ENCODE results near the gene PRIMA1.

Gene PRIMA1

GRCh38 chr14:93712079-93712837 is 76.0 kb downstream of the PRIMA1 start:
- no peak for DNase-seq
- Histone ChIP-seq H4K8ac (ENCODE audit: low read length) (no peak overlapping the region), H3K4me2 (ENCODE audit: low read length, poor library complexity, severe bottlenecking) (no peak overlapping the region), H3K9me3 (ENCODE audit: control insufficient read depth, low read length) (no peaks in the 10 kb centered on the region), H3K36me3 (ENCODE audit: control insufficient read depth in 1 of 2, insufficient read depth in 2 of 2, low read depth in 1 of 2, low read length in 2 of 2) (no peaks in the 10 kb centered on the region), H2AFZ (ENCODE audit: low read depth, low read length) (no peak overlapping the region), H2BK12ac (ENCODE audit: low read length in 2 of 2) (no peak overlapping the region), H3K4ac (ENCODE audit: low read depth in 1 of 2, low read length in 2 of 2) (no peak overlapping the region), H2AK5ac (ENCODE audit: low read length, severe bottlenecking) (no peak overlapping the region), H3K9ac (ENCODE audit: low read length) (no peak overlapping the region), H2BK5ac (ENCODE audit: low read depth, low read length, poor library complexity, severe bottlenecking) (no peak overlapping the region), H2BK120ac (ENCODE audit: low read depth, low read length) (no peak overlapping the region), H3K4me1 (ENCODE audit: control insufficient read depth, insufficient read depth, low read depth, low read length) (no peaks in the 10 kb centered on the region), H3K14ac (ENCODE audit: low read length in 2 of 2) (no peak overlapping the region), H3K27me3 (ENCODE audit: control insufficient read depth in 1 of 2, insufficient read depth in 1 of 2, low read length in 2 of 2) (peaks cover 0 to 9% of the 10 kb centered on the region in 2 experiments), H3K4me3 (ENCODE audit: insufficient read depth in 1 of 2, low read depth in 1 of 2, low read length in 2 of 2) (no peak overlapping the region), H4K91ac (ENCODE audit: low read length) (no peak overlapping the region), H3K23ac (ENCODE audit: low read length in 2 of 2) (no peak overlapping the region), H3K18ac (ENCODE audit: low read depth in 1 of 2, low read length in 2 of 2) (no peak overlapping the region), H3K79me1 (replicated peaks; ENCODE audit: low read length, poor library complexity, severe bottlenecking) (no peaks in the 10 kb centered on the region), H3K27ac (ENCODE audit: low read length, poor library complexity, severe bottlenecking) (no peak overlapping the region), H2BK15ac (ENCODE audit: low read depth, poor library complexity, severe bottlenecking) (no peak overlapping the region)
- 70% methylated on average over 9 of the region's 9 CpGs for WGBS

GRCh38 chr14:93709249-93709648 is 79.0 kb downstream of the PRIMA1 start:
- H4K91ac ChIP-seq (ENCODE audit: low read length): no peak overlapping the region
- no peaks in the 10 kb centered on the region for H3K9me3 ChIP-seq (ENCODE audit: control insufficient read depth, low read length)
- H3K4me1 ChIP-seq (ENCODE audit: control insufficient read depth, insufficient read depth, low read depth, low read length): no peaks in the 10 kb centered on the region
- H2AFZ ChIP-seq (ENCODE audit: low read depth, low read length): no peak overlapping the region
- H2BK15ac ChIP-seq (ENCODE audit: low read depth, poor library complexity, severe bottlenecking): no peak overlapping the region
- H3K9ac ChIP-seq (ENCODE audit: low read length): no peak overlapping the region
- no peak overlapping the region for H2AK5ac ChIP-seq (ENCODE audit: low read length, severe bottlenecking)
- 79% methylated on average over 4 of the region's 4 CpGs for WGBS
- H2BK120ac ChIP-seq (ENCODE audit: low read depth, low read length): no peak overlapping the region
- H3K18ac ChIP-seq (ENCODE audit: low read depth in 1 of 2, low read length in 2 of 2): no peak overlapping the region
- no peak for DNase-seq
- H3K36me3 ChIP-seq (ENCODE audit: control insufficient read depth in 1 of 2, insufficient read depth in 2 of 2, low read depth in 1 of 2, low read length in 2 of 2): no peaks in the 10 kb centered on the region
- no peak overlapping the region for H3K4me2 ChIP-seq (ENCODE audit: low read length, poor library complexity, severe bottlenecking)
- no peaks in the 10 kb centered on the region for H3K27me3 ChIP-seq (ENCODE audit: control insufficient read depth in 1 of 2, insufficient read depth in 1 of 2, low read length in 2 of 2)
- no peak overlapping the region for H2BK5ac ChIP-seq (ENCODE audit: low read depth, low read length, poor library complexity, severe bottlenecking)
- H3K4ac ChIP-seq (ENCODE audit: low read depth in 1 of 2, low read length in 2 of 2): no peak overlapping the region
- no peak overlapping the region for H3K27ac ChIP-seq (ENCODE audit: low read length, poor library complexity, severe bottlenecking)
- H4K8ac ChIP-seq (ENCODE audit: low read length): no peak overlapping the region
- no peaks in the 10 kb centered on the region for H3K79me1 ChIP-seq (replicated peaks; ENCODE audit: low read length, poor library complexity, severe bottlenecking)
- H3K4me3 ChIP-seq (ENCODE audit: insufficient read depth in 1 of 2, low read depth in 1 of 2, low read length in 2 of 2): no peak overlapping the region
- H2BK12ac ChIP-seq (ENCODE audit: low read length in 2 of 2): no peak overlapping the region
- H3K14ac ChIP-seq (ENCODE audit: low read length in 2 of 2): no peak overlapping the region
- H3K23ac ChIP-seq (ENCODE audit: low read length in 2 of 2): no peak overlapping the region

GRCh38 chr14:93708800-93709199 is 79.5 kb downstream of the PRIMA1 start:
- no peak for DNase-seq
- H3K36me3 ChIP-seq (ENCODE audit: control insufficient read depth in 1 of 2, insufficient read depth in 2 of 2, low read depth in 1 of 2, low read length in 2 of 2): no peaks in the 10 kb centered on the region
- WGBS: 57% methylated on average over 4 of the region's 5 CpGs

GRCh38 chr14:93708311-93708734 is 80.0 kb downstream of the PRIMA1 start:
- Histone ChIP-seq H3K9me3 (ENCODE audit: control insufficient read depth, low read length) (no peaks in the 10 kb centered on the region), H4K91ac (ENCODE audit: low read length) (no peak overlapping the region), H3K9ac (ENCODE audit: low read length) (no peak overlapping the region), H3K4me3 (ENCODE audit: insufficient read depth in 1 of 2, low read depth in 1 of 2, low read length in 2 of 2) (no peak overlapping the region), H3K4me2 (ENCODE audit: low read length, poor library complexity, severe bottlenecking) (no peak overlapping the region), H3K4me1 (ENCODE audit: control insufficient read depth, insufficient read depth, low read depth, low read length) (no peaks in the 10 kb centered on the region), H3K27me3 (ENCODE audit: control insufficient read depth in 1 of 2, insufficient read depth in 1 of 2, low read length in 2 of 2) (no peaks in the 10 kb centered on the region), H2BK5ac (ENCODE audit: low read depth, low read length, poor library complexity, severe bottlenecking) (no peak overlapping the region), H4K8ac (ENCODE audit: low read length) (no peak overlapping the region), H3K18ac (ENCODE audit: low read depth in 1 of 2, low read length in 2 of 2) (no peak overlapping the region), H2BK15ac (ENCODE audit: low read depth, poor library complexity, severe bottlenecking) (no peak overlapping the region), H2BK120ac (ENCODE audit: low read depth, low read length) (no peak overlapping the region), H3K36me3 (ENCODE audit: control insufficient read depth in 1 of 2, insufficient read depth in 2 of 2, low read depth in 1 of 2, low read length in 2 of 2) (no peaks in the 10 kb centered on the region), H3K23ac (ENCODE audit: low read length in 2 of 2) (no peak overlapping the region), H3K79me1 (replicated peaks; ENCODE audit: low read length, poor library complexity, severe bottlenecking) (no peaks in the 10 kb centered on the region), H3K4ac (ENCODE audit: low read depth in 1 of 2, low read length in 2 of 2) (no peak overlapping the region), H3K14ac (ENCODE audit: low read length in 2 of 2) (no peak overlapping the region), H2AFZ (ENCODE audit: low read depth, low read length) (no peak overlapping the region), H3K27ac (ENCODE audit: low read length, poor library complexity, severe bottlenecking) (no peak overlapping the region), H2AK5ac (ENCODE audit: low read length, severe bottlenecking) (no peak overlapping the region), H2BK12ac (ENCODE audit: low read length in 2 of 2) (no peak overlapping the region)
- DNase-seq: no peak
- 75% methylated on average over 6 of the region's 6 CpGs for WGBS

More at GRCh38 chr14:93708800-93709199, 79.5 kb downstream of the PRIMA1 start:
- no peak overlapping the region for H3K14ac ChIP-seq (ENCODE audit: low read length in 2 of 2)
- no peaks in the 10 kb centered on the region for H3K4me1 ChIP-seq (ENCODE audit: control insufficient read depth, insufficient read depth, low read depth, low read length)
- no peak overlapping the region for H2BK5ac ChIP-seq (ENCODE audit: low read depth, low read length, poor library complexity, severe bottlenecking)
- H4K8ac ChIP-seq (ENCODE audit: low read length): no peak overlapping the region
- no peak overlapping the region for H3K27ac ChIP-seq (ENCODE audit: low read length, poor library complexity, severe bottlenecking)
- H2BK15ac ChIP-seq (ENCODE audit: low read depth, poor library complexity, severe bottlenecking): no peak overlapping the region
- H3K23ac ChIP-seq (ENCODE audit: low read length in 2 of 2): no peak overlapping the region
- no peaks in the 10 kb centered on the region for H3K79me1 ChIP-seq (replicated peaks; ENCODE audit: low read length, poor library complexity, severe bottlenecking)
- H2BK120ac ChIP-seq (ENCODE audit: low read depth, low read length): no peak overlapping the region
- H3K9me3 ChIP-seq (ENCODE audit: control insufficient read depth, low read length): no peaks in the 10 kb centered on the region
- H3K4me2 ChIP-seq (ENCODE audit: low read length, poor library complexity, severe bottlenecking): no peak overlapping the region
- H3K18ac ChIP-seq (ENCODE audit: low read depth in 1 of 2, low read length in 2 of 2): no peak overlapping the region
- no peak overlapping the region for H3K9ac ChIP-seq (ENCODE audit: low read length)
- no peak overlapping the region for H2AK5ac ChIP-seq (ENCODE audit: low read length, severe bottlenecking)
- H3K4ac ChIP-seq (ENCODE audit: low read depth in 1 of 2, low read length in 2 of 2): no peak overlapping the region
- no peak overlapping the region for H3K4me3 ChIP-seq (ENCODE audit: insufficient read depth in 1 of 2, low read depth in 1 of 2, low read length in 2 of 2)
- H2BK12ac ChIP-seq (ENCODE audit: low read length in 2 of 2): no peak overlapping the region
- H4K91ac ChIP-seq (ENCODE audit: low read length): no peak overlapping the region
- H2AFZ ChIP-seq (ENCODE audit: low read depth, low read length): no peak overlapping the region
- no peaks in the 10 kb centered on the region for H3K27me3 ChIP-seq (ENCODE audit: control insufficient read depth in 1 of 2, insufficient read depth in 1 of 2, low read length in 2 of 2)

Measured in mesenchymal stem cell (in vitro differentiated cells and primary cell).